Measurements from ENCODE around the gene SLC38A5. TPM values are rescaled to one million over a fixed set of nuclear protein-coding genes. Genes with fewer than 3 reads are reported as not detected.

Gene SLC38A5
- total RNA-seq, 1 donor from 2014 or later, result 28.3 TPM

Other genes with a start within 250 kb of the SLC38A5 start
- not detected in 2 replicates for gene SSX1, start 214.9 kb downstream of the SLC38A5 start, total RNA-seq
- gene SSX3, start 113.6 kb downstream of the SLC38A5 start, total RNA-seq, result not detected in 2 replicates
- gene SSX4, start 86.7 kb downstream of the SLC38A5 start, total RNA-seq, result not detected in 2 replicates
- not detected in 2 replicates for gene SSX4B, start 58.3 kb downstream of the SLC38A5 start, total RNA-seq
- gene FTSJ1, start 5.9 kb upstream of the SLC38A5 start, total RNA-seq, result 80.3 and 91.4 TPM in 2 replicates
- gene PORCN, start 38.7 kb upstream of the SLC38A5 start, total RNA-seq, result 12.7 and 14.5 TPM in 2 replicates
- 40.2 and 72.5 TPM in 2 replicates for gene EBP, start 51.5 kb upstream of the SLC38A5 start, total RNA-seq
- 6.6 and 10.4 TPM in 2 replicates for gene TBC1D25, start 69.5 kb upstream of the SLC38A5 start, total RNA-seq
- gene RBM3, start 104.2 kb upstream of the SLC38A5 start, total RNA-seq, result 264 and 285 TPM in 2 replicates
- 117 and 122 TPM in 2 replicates for gene WDR13, start 127.2 kb upstream of the SLC38A5 start, total RNA-seq
- 2.2 TPM in 1 of 2 replicates, not detected in the other for gene WAS, start 213.5 kb upstream of the SLC38A5 start, total RNA-seq
- gene SUV39H1, start 226.5 kb upstream of the SLC38A5 start, total RNA-seq, result 7.6 and 10.9 TPM in 2 replicates